RWPE1 (cell line): Measurements from ENCODE around the gene SLC39A11.

ENCODE experiments used
- CTCF ChIA-PET: fragments of 350-600 bp; sonication (Branson Sonifier 250); formaldehyde crosslinking; extraction: SDS; loops from one replicate; lab custom pipeline; 2021; lab: Yijun Ruan, JAX
- POLR2A ChIA-PET: fragments of 400-600 bp; formaldehyde crosslinking; extraction: SDS; loops from one replicate; lab custom pipeline; 2020; ENCODE audit warnings: antibody characterized with exemption; ENCODE audit not compliant: low non-redundant PET; lab: Yijun Ruan, JAX
- DNase-seq: peaks from one replicate; pipeline ENCODE4 v3.0.0; 2012; ENCODE audit warnings: low spot score
- H3K27ac ChIP-seq: fragments of 450-650 bp; 2 replicates; pipeline ENCODE4 v1.5.1; 2017
- CTCF ChIP-seq: fragments of 450-650 bp; conservative IDR thresholded peaks from 2 replicates; pipeline ENCODE4 v1.5.1; 2017; ENCODE audit warnings: low read depth, mild to moderate bottlenecking

SLC39A11 gene

GRCh38 chr17:73013816-73014663 lies 78.4 kb downstream of the SLC39A11 start:
- no peak overlapping the region for H3K27ac ChIP-seq
- POLR2A ChIA-PET = no interaction called here
- DNase-seq = no peak

GRCh38 chr17:73013301-73013700 lies 79.2 kb downstream of the SLC39A11 start:
- CTCF ChIA-PET = no interaction called here
- no peak overlapping the region for H3K27ac ChIP-seq
- TF ChIP-seq CTCF = no peak
- POLR2A ChIA-PET = no interaction called here
- DNase-seq = no peak

More at GRCh38 chr17:73013816-73014663, 78.4 kb downstream of the SLC39A11 start:
- CTCF ChIA-PET = interaction anchor here (0.7 kb wide), 1 partner anchor 34 kb away, joined by 3 read pairs; no protein-coding TSS in a partner anchor
- TF ChIP-seq CTCF = no peak

- ChIA-PET CTCF (no interaction called here), POLR2A (no interaction called here)
- no peak for TF ChIP-seq CTCF
- no peak overlapping the region for H3K27ac ChIP-seq
- DNase-seq = no peak
These were observed 81.4 kb downstream of the SLC39A11 start for GRCh38 chr17:73011016-73011486.

GRCh38 chr17:73010414-73010813 lies 82.1 kb downstream of the SLC39A11 start:
- ChIA-PET CTCF (no interaction called here), POLR2A (no interaction called here)
- no peak overlapping the region for H3K27ac ChIP-seq
- no peak for TF ChIP-seq CTCF
- DNase-seq = no peak

GRCh38 chr17:73007407-73007806 lies 85.1 kb downstream of the SLC39A11 start:
- no peak overlapping the region for H3K27ac ChIP-seq
- POLR2A ChIA-PET = no interaction called here
- no peak for TF ChIP-seq CTCF
- DNase-seq = no peak
- CTCF ChIA-PET = interaction anchor here (0.6 kb wide), 2 partner anchors 15 to 39 kb away, joined by 3 to 4 read pairs; no protein-coding TSS in a partner anchor

- ChIA-PET CTCF (no interaction called here), POLR2A (no interaction called here)
- no peak for TF ChIP-seq CTCF
- H3K27ac ChIP-seq = no peak overlapping the region
- no peak for DNase-seq
These were observed 87.1 kb downstream of the SLC39A11 start for GRCh38 chr17:73005360-73005759.
